Activated CD8-positive, alpha-beta memory T cell treated with anti-CD3 and anti-CD28 coated beads, Interleukin-2, amount 50 U/mL, for 1 hour (primary cell): ENCODE results near the gene PPID.
"Not testable (repeated sequence)": the region's sequence is repeated elsewhere in the genome, so short reads cannot be mapped to it uniquely, and the experiment has no call there.

Source experiments
- DNase-seq: peaks from one replicate; pipeline ENCODE4 v3.0.0-alpha.2; 2020; ENCODE audit errors: extremely low read depth

Gene PPID

GRCh38 chr4:158722917-158723793 lies at the start of gene PPID:
PPID (minus strand) TSS chr4:158723396; CDS start chr4:158723288, 108 bp downstream.
- DNase-seq, result peak; percentile 25

- DNase-seq, result no peak
Observed at GRCh38 chr4:158771776-158772175, 48.6 kb upstream of the PPID start.

GRCh38 chr4:158770671-158771070 lies 47.5 kb upstream of the PPID start:
- DNase-seq, result no peak

- DNase-seq, result no peak
Observed at GRCh38 chr4:158769175-158769921, 46.2 kb upstream of the PPID start.

GRCh38 chr4:158768555-158769174 lies 45.5 kb upstream of the PPID start, which contains the start of gene FNIP2:
FNIP2 (plus strand) TSS chr4:158769026; CDS start chr4:158769213, 187 bp downstream.
- no peak for DNase-seq

GRCh38 chr4:158767451-158767850 lies 44.3 kb upstream of the PPID start:
- no peak for DNase-seq

GRCh38 chr4:158766434-158767044 lies 43.3 kb upstream of the PPID start:
- DNase-seq, result no peak

- no peak for DNase-seq
Observed at GRCh38 chr4:158763462-158763861, 40.3 kb upstream of the PPID start.

- no peak for DNase-seq
Observed at GRCh38 chr4:158762553-158762952, 39.4 kb upstream of the PPID start.

- no peak for DNase-seq
Observed at GRCh38 chr4:158760866-158761265, 37.7 kb upstream of the PPID start.

- not testable (repeated sequence) for DNase-seq
Observed at GRCh38 chr4:158759539-158759938, 36.3 kb upstream of the PPID start.

- no peak for DNase-seq
Observed at GRCh38 chr4:158758703-158759102, 35.5 kb upstream of the PPID start.

- no peak for DNase-seq
Observed at GRCh38 chr4:158758142-158758541, 34.9 kb upstream of the PPID start.

GRCh38 chr4:158756588-158756987 lies 33.4 kb upstream of the PPID start:
- no peak for DNase-seq

GRCh38 chr4:158755819-158756218 lies 32.6 kb upstream of the PPID start:
- not testable (repeated sequence) for DNase-seq

- no peak for DNase-seq
Observed at GRCh38 chr4:158754385-158755180, 31.4 kb upstream of the PPID start.

GRCh38 chr4:158750379-158750778 lies 27.2 kb upstream of the PPID start:
- DNase-seq, result no peak

GRCh38 chr4:158746537-158746936 lies 23.3 kb upstream of the PPID start:
- not testable (repeated sequence) for DNase-seq

GRCh38 chr4:158741326-158742021 lies 18.3 kb upstream of the PPID start:
- no peak for DNase-seq

- DNase-seq, result no peak
Observed at GRCh38 chr4:158739600-158739999, 16.4 kb upstream of the PPID start.
